ENCODE results near the gene TRMT112. TPM values are rescaled to one million over a fixed set of nuclear protein-coding genes. Genes with fewer than 3 reads are reported as not detected.
A peak's percentile ranks its signal among the peaks of the same experiment; 100 is the strongest.

TRMT112 gene
- total and polyA plus RNA-seq, 8 donors, result 50.8 to 337 (median 160) TPM

GRCh38 chr11:64334764-64335735 is 17.7 kb upstream of the TRMT112 start:
- Histone ChIP-seq H3K27ac (peak overlapping the region in 3 of 5 donors; percentile 9 to 41 (median 18)), H3K27me3 (no peaks in the 10 kb centered on the region), H3K9me3 (no peaks in the 10 kb centered on the region), H3K4me1 (peaks cover 9 to 40% (median 24%) of the 10 kb centered on the region in 4 donors), H3K36me3 (no peaks in the 10 kb centered on the region), H3K4me3 (no peak overlapping the region)
- intact Hi-C loops (cut with DNase I; ENCODE audit: low total_unique reads), result no loop called here
- peak; percentile 57 to 92 for DNase-seq
- TF ChIP-seq CTCF (IDR thresholded peaks at IDR 0.05), result no peak
- no peak for TF ChIP-seq POLR2A (IDR thresholded peaks at IDR 0.05)
- TF ChIP-seq POLR2AphosphoS5 (IDR thresholded peaks at IDR 0.05), result peak in 1 of 3 donors; percentile 51
- TF ChIP-seq EP300 (IDR thresholded peaks at IDR 0.05), result no peak
- 45 to 70% (median 55%) methylated on average over 12 to 13 of the region's 13 CpGs for WGBS, 5 donors

GRCh38 chr11:64333556-64333955 is 16.2 kb upstream of the TRMT112 start:
- H3K4me3 ChIP-seq, result no peak overlapping the region
- TF ChIP-seq POLR2A (IDR thresholded peaks at IDR 0.05) (no peak), POLR2AphosphoS5 (IDR thresholded peaks at IDR 0.05) (no peak), CTCF (IDR thresholded peaks at IDR 0.05) (no peak), EP300 (IDR thresholded peaks at IDR 0.05) (no peak)
- intact Hi-C loops (cut with DNase I; ENCODE audit: low total_unique reads), result no loop called here
- H3K4me1 ChIP-seq, result peaks cover 9 to 45% (median 35%) of the 10 kb centered on the region in 4 donors
- 85 to 94% (median 89%) methylated on average over 8 of the region's 8 CpGs for WGBS, 5 donors
- no peak overlapping the region for H3K27ac ChIP-seq
- no peaks in the 10 kb centered on the region for H3K36me3 ChIP-seq
- H3K27me3 ChIP-seq, result no peaks in the 10 kb centered on the region
- no peak for DNase-seq
- no peaks in the 10 kb centered on the region for H3K9me3 ChIP-seq

- peak overlapping the region; percentile 66 to 79 (median 71) for H3K27ac ChIP-seq
- WGBS, 5 donors, result 13 to 26% (median 17%) methylated on average over 10 to 20 of the region's 20 CpGs
- H3K9me3 ChIP-seq, result no peaks in the 10 kb centered on the region
- no peak for TF ChIP-seq EP300 (IDR thresholded peaks at IDR 0.05)
- peak in 5 of 7 experiments; percentile 6 to 58 (median 39) for TF ChIP-seq CTCF (IDR thresholded peaks at IDR 0.05)
- peak in 2 of 3 donors; percentile 22 to 69 for TF ChIP-seq POLR2AphosphoS5 (IDR thresholded peaks at IDR 0.05)
- TF ChIP-seq POLR2A (IDR thresholded peaks at IDR 0.05), result no peak
- H3K27me3 ChIP-seq, result no peaks in the 10 kb centered on the region
- H3K4me1 ChIP-seq, result peaks cover 9 to 45% (median 35%) of the 10 kb centered on the region in 4 donors
- H3K4me3 ChIP-seq, result peak overlapping the region in 1 of 4 donors; percentile 6
- H3K36me3 ChIP-seq, result no peaks in the 10 kb centered on the region
- DNase-seq, result peak; percentile 88 to 92
- intact Hi-C loops (cut with DNase I; ENCODE audit: low total_unique reads), result no loop called here
These were observed 14.4 kb upstream of the TRMT112 start for GRCh38 chr11:64331569-64332371.

GRCh38 chr11:64330888-64331287 is 13.5 kb upstream of the TRMT112 start:
- no peak for DNase-seq
- no peaks in the 10 kb centered on the region for H3K36me3 ChIP-seq
- peak overlapping the region in 1 of 5 donors; percentile 79 for H3K27ac ChIP-seq
- H3K4me1 ChIP-seq, result peaks cover 9 to 45% (median 35%) of the 10 kb centered on the region in 4 donors
- TF ChIP-seq POLR2AphosphoS5 (IDR thresholded peaks at IDR 0.05) (no peak), POLR2A (IDR thresholded peaks at IDR 0.05) (no peak), CTCF (IDR thresholded peaks at IDR 0.05) (no peak), EP300 (IDR thresholded peaks at IDR 0.05) (no peak)
- no peak overlapping the region for H3K4me3 ChIP-seq
- 84 to 90% (median 88%) methylated on average over 11 of the region's 11 CpGs for WGBS, 5 donors
- no peaks in the 10 kb centered on the region for H3K27me3 ChIP-seq
- intact Hi-C loops (cut with DNase I; ENCODE audit: low total_unique reads), result no loop called here
- no peaks in the 10 kb centered on the region for H3K9me3 ChIP-seq

Data from stomach (tissue), 9 donors.